DMS 273 (cell line): ENCODE results near the gene CSGALNACT2.
"Not testable (repeated sequence)": the region's sequence is repeated elsewhere in the genome, so short reads cannot be mapped to it uniquely, and the experiment has no call there.

Source experiments
- DNase-seq: peaks from one replicate; lab custom pipeline; 2025; ENCODE audit not compliant: unreplicated experiment; lab: John Stamatoyannopoulos, UW

The CSGALNACT2 gene, protein sequence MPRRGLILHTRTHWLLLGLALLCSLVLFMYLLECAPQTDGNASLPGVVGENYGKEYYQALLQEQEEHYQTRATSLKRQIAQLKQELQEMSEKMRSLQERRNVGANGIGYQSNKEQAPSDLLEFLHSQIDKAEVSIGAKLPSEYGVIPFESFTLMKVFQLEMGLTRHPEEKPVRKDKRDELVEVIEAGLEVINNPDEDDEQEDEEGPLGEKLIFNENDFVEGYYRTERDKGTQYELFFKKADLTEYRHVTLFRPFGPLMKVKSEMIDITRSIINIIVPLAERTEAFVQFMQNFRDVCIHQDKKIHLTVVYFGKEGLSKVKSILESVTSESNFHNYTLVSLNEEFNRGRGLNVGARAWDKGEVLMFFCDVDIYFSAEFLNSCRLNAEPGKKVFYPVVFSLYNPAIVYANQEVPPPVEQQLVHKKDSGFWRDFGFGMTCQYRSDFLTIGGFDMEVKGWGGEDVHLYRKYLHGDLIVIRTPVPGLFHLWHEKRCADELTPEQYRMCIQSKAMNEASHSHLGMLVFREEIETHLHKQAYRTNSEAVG

DNA sequence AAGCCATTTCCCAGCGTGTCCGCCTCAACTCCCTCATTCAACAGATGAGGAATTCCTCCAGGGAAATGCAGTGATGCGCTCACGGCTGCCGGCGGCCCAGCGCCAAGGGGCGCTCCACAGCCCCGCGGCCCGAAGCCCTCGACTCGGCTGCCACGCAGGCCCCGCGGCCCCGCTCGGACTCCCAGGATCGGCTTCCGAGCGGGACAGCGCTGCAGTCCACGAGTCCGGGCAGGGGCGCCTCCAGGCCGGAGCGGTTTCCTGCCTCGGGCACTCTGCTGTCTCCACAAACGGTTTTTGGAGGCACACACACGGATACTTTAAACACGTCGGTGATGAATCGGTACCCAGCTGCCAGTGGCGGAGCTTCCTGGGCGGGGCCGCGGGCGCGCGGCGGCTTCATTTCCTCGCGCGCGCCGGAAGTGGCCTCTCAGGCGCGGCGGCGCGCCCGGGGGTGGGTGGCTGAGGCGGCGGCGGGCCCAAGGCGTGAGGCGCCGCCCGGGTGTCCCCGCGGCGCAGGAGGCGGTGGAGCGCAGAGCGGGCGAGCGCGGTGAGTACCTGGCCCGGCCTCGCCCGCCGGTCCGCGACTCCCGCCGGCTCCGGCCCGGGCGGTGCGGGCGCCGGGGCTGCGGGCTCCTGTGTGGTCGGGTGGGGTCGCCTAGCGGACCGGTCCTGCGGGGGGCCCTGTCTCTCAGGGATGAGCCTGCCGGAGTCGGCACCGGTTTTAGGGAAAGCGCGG is at the start of gene CSGALNACT2:
TSS of gene CSGALNACT2 (plus strand) at position 425 of the 736 bp plus-strand sequence. CDS start 16,705 bp downstream, outside the sequence.
- peak; percentile 94 for DNase-seq

DNA sequence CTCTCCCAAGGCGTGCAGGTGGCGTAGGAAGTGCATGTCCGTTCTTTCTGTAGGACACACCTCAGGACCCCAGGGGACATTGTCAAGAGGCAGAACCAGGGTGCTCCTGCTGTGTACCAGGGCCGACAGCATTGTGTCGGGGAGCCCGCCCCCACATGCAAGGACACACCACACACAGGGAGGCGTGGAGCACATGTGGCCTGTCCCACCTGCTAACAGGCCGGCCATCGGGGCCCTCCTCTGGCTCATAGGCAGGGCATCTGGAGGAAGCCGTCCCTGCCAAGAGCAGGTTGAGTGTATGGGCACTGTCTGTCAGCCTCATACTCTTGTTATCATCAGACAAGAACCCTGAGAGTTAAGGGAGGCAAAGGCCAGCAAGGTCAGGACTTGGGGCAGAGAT is 48.7 kb upstream of the CSGALNACT2 start:
- DNase-seq: no peak

DNA sequence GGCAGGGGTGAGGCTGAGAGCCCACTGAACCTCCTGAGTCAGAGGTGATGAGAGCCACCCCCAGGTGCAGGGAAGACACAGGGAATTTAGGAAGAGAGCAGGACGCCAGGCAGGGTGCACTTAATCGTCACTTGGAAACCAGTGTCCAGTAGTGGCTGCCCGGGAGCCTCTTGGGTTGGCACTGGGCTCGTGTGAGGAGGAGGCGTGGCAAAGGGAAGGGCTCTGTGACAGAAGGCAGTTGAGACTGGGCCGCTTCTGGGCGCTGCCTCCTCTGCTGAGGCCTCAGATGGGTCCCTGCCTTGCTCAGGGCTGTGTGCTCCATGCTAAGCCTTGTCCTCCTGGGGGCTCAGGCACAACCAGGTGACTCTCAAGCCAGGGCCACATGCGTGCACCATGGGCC is 48.1 kb upstream of the CSGALNACT2 start:
- no peak for DNase-seq

DNA sequence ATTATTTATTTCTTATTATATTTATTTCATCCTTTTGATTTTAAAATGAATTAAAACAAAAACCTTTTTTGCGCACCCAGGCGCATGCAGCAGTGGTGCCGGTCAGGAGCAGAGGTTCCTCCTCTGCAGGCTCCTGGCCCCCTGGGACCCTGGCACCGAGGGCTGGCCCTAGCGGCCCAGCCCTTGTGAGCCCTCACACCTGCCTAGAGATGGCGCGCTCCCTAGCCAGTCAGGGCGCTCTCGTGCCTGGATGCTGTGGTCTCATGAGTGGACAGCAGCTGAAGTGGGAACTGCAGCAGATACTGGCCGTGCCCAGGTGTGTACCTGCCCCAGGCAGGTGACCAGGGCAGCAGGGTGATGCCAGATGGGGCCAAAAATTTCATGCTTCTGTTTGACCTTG is 47.6 kb upstream of the CSGALNACT2 start:
- no peak for DNase-seq

DNA sequence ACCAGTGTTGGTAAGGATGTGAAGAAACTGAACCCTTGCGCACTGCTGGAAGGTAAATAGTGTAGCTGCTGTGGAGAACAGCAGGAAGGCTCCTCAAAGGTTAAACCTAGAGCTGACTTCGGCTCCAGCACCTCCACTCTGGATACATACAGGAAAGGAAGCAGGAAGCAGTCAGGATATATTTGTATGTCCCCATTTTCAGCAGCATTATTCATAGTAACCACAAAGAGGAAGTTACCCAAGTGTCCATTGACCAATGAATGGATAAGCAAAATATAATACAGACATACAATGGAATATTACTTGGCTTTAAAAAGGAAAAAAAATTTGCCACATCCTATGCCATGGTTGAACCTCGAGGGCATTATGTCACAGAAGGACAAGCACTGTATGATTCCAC is 46.4 kb upstream of the CSGALNACT2 start:
- no peak for DNase-seq

DNA sequence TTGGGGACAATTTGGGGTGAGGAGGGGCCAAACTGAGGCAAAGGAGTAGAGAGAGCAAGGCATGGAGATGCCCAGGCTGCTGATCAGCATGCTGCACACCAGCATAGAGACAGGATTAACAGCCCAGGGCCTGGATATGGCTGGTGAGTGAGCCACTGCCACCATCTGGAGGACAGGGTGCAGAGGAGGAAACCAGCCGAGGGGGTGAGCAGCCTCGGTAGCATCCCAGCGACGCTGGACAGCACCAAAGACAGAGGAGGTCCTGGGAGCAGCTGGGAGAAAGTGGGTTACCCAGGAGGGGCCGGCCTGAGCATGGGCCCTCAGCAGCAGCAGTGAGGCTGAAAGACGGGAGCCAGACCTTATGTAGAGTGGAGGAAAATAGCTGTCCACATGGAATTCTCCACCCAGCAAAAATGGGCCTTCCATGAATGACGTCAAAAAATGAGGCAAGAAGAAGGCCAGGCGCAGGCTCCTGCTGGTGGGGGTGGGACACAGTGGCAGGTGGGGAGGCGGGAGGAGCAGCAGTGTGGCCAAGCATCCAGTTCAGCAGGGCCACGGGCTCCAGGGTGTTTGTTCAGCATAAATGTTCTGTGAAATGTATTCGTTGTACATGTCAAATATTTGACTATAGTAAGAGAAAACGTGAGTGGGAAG is 44.7 kb upstream of the CSGALNACT2 start:
- DNase-seq: peak; percentile 34

DNA sequence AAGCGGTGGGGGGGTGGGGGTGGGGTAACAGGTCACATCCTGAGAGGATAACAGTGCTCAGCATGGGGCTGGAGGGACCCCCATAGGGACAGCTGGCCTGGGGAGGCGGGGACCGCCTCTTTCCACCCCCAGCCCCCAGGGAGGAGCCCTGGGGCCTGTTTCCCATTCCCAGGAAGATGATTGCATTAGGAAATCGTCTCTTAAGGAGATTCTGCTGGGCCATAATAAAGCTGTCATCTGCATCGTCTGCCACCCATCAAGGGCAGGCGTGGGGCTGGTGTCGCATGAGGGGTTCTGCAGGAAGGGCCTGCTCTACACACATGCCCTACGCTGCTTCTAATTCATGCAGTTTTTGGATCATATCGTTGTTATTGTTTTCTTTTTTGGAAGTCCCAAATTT is 44.2 kb upstream of the CSGALNACT2 start:
- DNase-seq: no peak

DNA sequence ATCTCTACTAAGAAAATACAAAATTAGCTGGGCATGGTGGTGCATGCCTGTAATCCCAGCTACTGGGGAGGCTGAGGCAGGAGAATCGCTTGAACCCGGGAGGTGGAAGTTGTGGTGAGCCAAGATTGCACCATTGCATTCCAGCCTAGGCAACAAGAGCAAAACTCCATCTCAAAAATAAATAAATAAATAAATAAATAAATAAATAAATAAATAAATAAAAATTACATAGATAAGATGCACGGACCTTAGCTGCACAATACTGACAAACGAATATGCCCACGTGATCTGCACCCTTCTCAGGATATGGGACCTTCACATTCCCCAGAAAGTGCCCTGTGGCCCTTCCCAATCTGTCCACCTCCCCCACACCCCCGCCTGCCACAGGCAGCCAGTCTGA is 38.9 kb upstream of the CSGALNACT2 start:
- DNase-seq: not testable (repeated sequence)

DNA sequence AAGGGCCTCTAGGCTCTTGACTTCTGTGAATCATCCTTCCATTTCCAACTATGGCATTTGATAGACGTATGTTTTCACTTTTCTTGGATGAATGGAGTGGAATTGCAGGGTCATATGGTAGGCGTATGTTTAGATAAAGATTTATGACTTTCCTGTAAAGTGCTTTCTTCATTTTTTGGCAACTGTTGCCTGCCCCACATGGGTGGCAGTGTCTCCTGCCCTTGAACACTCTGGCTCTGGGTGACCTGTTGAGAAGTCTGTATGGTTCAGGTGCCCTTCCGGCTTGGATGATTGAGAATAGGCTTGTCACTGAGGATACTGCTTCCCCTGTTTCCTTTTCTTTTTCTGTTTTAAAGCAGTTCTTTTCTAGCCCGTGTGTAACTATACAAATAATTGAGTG is 38.3 kb upstream of the CSGALNACT2 start:
- DNase-seq: no peak

DNA sequence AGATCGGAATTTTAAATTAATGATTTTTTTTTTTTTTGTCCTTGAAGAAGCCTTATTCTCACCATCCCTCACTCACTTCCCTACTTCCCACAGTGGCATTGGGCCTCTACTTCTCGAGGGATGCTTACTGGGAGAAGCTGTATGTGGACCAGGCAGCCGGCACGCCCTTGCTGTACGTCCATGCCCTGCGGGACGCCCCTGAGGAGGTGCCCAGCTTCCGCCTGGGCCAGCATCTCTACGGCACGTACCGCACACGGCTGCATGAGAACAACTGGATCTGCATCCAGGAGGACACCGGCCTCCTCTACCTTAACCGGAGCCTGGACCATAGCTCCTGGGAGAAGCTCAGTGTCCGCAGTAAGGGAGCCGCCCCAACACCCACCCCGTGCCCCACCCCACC is 37.9 kb upstream of the CSGALNACT2 start:
- no peak for DNase-seq

DNA sequence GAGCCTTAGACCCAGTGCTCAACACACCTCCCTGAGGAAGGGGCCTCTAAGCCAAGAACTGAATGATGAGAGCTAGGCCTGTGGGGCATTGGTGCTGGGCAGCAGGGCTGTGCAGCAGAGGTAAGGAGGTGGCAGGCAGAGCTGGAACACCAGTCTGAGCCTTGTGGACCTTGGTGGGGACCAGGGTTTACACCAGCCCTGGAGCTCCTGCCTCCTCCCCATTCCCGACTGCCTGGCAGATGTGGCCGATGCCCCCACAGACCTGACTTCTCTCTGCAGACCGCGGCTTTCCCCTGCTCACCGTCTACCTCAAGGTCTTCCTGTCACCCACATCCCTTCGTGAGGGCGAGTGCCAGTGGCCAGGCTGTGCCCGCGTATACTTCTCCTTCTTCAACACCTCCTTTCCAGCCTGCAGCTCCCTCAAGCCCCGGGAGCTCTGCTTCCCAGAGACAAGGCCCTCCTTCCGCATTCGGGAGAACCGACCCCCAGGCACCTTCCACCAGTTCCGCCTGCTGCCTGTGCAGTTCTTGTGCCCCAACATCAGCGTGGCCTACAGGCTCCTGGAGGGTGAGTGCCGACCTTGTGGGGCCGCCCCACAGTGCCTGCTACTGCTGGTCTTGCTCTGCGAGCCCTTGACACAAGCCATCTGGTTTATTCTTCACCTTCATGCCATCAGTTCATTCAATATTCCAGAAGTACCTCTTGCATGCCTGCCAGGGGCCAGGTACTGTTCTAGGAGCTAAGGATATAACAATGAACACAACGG is 36.0 kb upstream of the CSGALNACT2 start:
- DNase-seq: no peak

DNA sequence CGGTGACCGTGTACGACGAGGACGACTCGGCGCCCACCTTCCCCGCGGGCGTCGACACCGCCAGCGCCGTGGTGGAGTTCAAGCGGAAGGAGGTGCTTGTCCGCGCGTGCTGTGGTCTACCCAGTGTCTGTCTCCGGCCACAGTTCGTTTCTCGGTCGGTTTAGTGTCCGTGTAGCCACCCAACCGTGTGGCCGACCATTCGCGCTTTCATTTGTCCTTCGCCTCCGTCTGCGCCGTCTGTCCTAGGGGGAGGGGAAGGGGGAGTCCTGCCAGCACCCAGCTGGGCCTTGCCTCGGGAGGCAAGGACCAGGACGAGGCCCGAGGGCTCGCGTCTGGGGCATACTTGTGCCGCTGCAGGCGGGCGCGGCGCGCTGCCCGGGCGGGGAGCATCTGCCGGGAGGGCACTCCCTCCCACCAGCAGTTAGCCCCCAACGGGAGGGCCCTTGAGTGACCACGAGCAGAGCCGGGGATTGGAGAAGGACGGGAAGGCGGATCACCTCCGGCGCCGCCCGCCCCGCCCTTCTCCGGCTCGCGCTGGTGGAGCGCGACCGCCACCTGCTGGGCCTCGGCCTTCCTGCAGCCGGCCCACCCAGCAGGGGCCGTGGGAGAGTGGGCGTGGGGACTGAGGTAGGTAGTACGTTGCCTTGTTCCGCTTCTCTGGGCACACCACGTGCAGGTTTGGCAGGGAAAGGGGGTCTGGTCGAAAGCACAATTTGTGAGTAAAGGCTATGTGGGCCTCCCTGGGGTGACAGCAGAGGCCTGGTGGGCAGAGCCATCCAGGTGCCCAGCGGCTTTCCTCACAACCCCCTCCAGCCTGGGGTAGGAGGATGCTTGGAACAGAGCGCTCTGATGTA is 32.9 kb upstream of the CSGALNACT2 start:
- peak; percentile 85 for DNase-seq

DNA sequence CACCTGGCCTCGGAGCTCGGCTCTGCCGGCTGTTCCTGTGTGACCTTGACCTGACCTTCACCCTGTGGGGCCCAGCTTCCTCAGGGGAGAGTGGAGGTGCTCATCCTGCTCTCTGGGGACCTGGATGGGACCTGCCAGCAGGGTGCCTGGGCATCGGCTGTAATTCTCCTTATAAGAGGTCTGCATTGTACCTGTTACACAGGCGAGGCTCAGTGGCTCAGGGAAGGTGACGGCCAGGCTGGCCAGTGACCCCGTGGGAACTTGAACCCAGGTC is 32.4 kb upstream of the CSGALNACT2 start:
- DNase-seq: no peak

DNA sequence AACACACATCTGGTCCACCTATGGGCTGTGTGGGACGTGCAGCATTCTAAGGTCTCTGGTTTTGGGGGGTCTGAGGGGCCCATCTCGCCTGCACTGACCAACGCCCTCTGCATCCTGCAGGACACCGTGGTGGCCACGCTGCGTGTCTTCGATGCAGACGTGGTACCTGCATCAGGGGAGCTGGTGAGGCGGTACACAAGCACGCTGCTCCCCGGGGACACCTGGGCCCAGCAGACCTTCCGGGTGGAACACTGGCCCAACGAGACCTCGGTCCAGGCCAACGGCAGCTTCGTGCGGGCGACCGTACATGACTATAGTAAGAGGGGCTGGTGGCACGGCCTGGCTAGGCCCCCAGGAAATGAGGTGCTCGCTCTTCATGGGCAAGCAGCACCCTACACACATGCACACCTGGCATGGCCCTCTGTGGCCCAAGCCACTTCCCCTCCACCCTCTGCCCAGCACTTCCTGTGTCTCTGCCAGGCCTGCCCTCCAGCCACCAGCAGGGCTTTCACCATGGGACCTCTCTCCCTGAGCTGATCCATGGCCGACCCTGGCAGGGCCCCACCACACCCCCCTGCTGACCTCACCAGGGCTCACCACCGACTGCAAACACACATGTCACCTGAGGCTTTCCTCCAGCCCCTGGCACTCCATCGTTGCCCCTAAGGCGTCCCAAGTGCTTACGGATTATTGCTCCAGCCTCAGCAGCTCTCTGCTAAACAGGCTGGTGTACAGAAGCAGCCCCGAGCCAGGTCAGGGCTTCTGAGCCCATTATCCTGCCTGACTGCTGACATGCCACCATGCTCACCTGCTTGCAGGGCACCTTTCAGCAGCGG is 31.8 kb upstream of the CSGALNACT2 start:
- DNase-seq: no peak

DNA sequence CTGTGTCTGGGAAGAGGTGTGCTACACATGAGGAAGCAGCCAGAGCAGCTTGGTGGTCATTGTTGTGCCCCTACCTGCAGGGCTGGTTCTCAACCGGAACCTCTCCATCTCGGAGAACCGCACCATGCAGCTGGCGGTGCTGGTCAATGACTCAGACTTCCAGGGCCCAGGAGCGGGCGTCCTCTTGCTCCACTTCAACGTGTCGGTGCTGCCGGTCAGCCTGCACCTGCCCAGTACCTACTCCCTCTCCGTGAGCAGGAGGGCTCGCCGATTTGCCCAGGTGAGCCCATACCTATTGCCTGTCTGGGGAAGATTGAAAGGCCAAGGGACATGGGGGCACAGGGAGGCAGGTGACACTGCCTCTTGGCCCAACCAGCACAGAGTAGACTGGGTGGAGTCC is 29.3 kb upstream of the CSGALNACT2 start:
- DNase-seq: no peak

DNA sequence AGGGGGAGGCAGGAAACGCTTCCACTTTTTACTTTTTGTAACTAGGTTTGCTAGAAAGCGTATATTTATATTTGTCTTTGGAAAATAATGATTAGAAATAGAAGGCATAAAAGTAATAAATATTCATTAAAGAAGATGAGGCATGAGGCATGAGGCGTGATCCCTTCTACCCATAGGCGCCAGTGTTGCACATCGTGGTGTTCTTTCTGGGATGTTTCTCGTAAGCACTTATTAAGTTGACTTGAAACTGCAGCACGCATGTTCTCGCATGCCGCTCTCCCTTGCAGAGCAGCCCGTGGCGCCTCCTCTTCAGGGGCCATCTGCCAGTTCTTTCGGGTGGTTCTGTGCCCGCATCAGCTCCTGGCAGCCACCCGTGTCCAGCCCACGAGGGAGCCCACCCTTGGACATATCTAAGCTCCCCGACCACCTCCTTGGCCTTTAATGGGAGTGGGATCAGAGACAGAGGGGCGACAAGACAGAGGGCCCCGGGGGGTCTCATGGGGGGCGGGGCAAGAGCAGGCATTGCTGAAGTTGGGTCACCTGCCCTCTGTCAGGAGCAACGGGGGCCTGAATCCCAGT is 28.5 kb upstream of the CSGALNACT2 start:
- peak; percentile 52 for DNase-seq

DNA sequence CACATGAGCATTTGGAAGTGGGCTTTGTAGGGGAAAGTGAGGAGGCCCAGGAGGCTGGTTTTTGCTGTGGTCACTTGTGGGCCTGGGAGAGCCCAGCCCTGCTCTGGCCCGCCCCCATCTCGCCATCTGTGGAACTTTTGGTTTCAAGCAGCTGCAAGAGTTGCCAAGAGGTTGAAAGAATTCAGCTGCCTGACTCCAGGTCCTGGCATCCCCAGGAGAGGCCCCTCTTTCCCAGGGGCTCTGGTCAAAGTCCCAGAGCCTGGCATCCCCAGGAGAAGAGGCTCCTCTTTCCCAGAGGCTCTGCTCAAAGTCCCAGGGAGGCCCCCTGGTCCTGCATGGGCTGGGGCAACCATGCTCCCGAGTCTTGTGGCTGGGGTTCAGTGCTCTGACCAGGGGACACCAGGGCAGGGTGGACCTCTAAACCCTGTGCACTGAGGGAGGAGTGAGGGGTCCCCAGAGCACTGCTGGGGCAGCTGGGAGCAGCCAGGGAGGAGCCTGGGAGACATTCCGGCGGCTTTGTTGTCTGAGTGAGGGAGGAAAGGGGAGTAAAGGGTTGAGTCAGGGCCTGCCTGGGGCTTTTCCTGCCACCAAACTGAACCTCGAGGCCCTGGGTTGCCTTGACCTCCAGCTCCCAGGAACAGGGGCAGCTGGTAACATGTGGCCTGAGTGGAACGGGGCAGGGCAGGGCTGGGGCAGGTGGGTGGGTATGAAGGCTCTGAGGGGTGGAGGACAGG is 27.7 kb upstream of the CSGALNACT2 start:
- DNase-seq: peak; percentile 83

DNA sequence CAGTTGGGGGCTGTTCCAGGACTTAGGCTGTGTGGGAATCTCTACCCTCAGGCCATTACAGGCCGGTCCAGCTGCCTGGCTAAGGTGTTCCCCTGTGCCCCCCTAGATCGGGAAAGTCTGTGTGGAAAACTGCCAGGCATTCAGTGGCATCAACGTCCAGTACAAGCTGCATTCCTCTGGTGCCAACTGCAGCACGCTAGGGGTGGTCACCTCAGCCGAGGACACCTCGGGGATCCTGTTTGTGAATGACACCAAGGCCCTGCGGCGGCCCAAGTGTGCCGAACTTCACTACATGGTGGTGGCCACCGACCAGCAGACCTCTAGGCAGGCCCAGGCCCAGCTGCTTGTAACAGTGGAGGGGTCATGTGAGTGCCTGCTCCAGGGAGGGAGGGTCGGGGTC is 27.1 kb upstream of the CSGALNACT2 start:
- DNase-seq: no peak
